ENCODE measurements around the gene ANKRD10. TPM values are rescaled to one million over a fixed set of nuclear protein-coding genes. Genes with fewer than 3 reads are reported as not detected.

ANKRD10 gene
- total and polyA plus RNA-seq, 10 of the 15 experiments (the other 5 are each of a cell fraction or from before 2014, with no cell fraction given): 47.1 to 199 (median 97.2) TPM

DNA sequence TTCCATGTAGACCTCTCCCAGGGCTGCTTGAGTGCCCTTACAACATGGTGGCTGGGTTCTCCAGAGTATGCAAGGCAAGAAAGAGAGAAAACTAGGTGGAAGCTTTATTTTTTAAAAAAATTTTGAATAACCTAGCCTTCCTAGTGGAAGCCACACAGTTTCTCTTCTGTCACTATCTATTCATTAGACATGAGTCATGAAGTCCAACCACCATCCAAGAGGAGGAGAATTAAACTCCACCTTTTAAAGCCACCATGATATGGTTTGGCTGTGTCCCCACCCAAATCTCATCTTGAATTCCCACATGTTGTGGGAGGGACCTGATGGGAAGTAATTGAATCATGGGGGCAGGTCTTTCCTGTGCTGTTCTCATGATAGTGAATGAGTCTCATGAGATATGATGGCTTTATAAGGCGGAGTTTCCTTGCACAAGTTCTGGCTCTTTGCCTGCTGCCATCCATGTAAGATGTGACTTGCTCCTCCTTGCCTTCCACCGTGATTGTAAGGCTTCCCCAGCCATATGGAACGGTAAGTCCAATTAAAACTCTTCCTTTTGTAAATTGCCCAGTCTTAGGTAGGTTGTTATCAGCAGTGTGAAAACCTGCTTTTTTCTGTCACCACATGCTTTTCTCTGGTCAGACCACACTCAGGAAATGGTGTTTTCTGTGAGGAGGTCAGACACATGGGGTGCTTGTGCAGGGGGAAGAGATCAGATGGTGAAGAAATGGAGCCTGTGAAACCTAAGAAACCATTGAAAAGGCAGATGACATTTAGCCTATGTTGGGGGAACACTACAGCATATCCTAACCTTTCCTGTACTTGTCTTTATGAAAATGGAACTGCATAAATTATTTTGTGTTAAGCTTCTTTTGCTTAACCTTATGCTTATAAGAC, 57.7 kb downstream of the ANKRD10 start:
- SMC1A ChIA-PET (ENCODE audit: uncharacterized antibody, unreplicated experiment): no interaction called here
- in situ Hi-C loops (cut with MboI): no loop called here
- DNase-seq (ENCODE audit: low read depth, low spot score): no peak

DNA sequence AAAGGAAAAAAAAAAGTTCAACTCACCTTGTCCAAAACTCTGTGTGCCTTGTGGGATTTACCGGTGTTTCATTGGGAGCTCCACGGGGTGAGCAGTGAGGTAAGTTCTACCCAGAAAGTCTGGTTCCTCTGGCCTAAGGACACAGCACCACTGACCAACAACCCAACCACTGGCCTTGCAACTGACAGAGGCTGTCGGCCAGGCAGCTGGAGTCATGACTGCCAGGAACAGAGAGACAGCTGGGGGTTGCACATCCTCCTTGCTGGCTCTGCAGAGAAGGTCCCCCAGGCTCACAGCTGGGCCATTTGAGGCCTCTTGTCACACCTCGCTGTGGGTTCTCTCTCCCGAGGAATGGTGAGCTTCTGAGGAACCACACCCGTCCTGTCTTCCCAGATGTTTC, 59.5 kb downstream of the ANKRD10 start:
- H3K4me1 ChIP-seq (ENCODE audit: control insufficient read depth, insufficient read depth, low read length): peaks cover 3% of the 10 kb centered on the region; the same call in 1 of the 2 replicates
- ATAC-seq: no peak
- intact Hi-C loops (cut with micrococcal nuclease; ENCODE audit: unreplicated experiment): no loop called here
- RAD21 ChIA-PET (ENCODE audit: unreplicated experiment): no interaction called here
- no peaks in the 10 kb centered on the region for H3K79me2 ChIP-seq (ENCODE audit: control insufficient read depth, insufficient read depth, low read length)
- no peaks in the 10 kb centered on the region; a peak in 1 of 4 replicates for H3K27me3 ChIP-seq (replicated peaks in 1 of 2; ENCODE audit: control insufficient read depth in 2 of 2, insufficient read depth in 2 of 2, low read length in 1 of 2)
- no peak overlapping the region for H3K27ac ChIP-seq (ENCODE audit: control insufficient read depth, insufficient read depth)
- no peaks in the 10 kb centered on the region for H4K20me1 ChIP-seq (ENCODE audit: control insufficient read depth, insufficient read depth)
- WGBS (ENCODE audit: insufficient coverage, insufficient replicate concordance, low lambda C conversion rate, missing lambda C conversion rate): 42% methylated on average over 6 of the region's 6 CpGs
- no peak overlapping the region for H2AFZ ChIP-seq (ENCODE audit: control insufficient read depth, low read depth, low read length)
- no peak overlapping the region for H3K9ac ChIP-seq (ENCODE audit: control insufficient read depth, insufficient read depth, low read length)
- no peaks in the 10 kb centered on the region for H3K36me3 ChIP-seq (ENCODE audit: control insufficient read depth in 2 of 2, insufficient read depth in 2 of 2, low read length in 1 of 2)
- peaks cover 4% of the 10 kb centered on the region; the same call in 1 of the 3 replicates for H3K9me3 ChIP-seq (replicated peaks; ENCODE audit: control insufficient read depth, insufficient read depth, low read length)
- FAIRE-seq: no peak
- CTCF ChIA-PET: no interaction called here
- SMC1A ChIA-PET (ENCODE audit: uncharacterized antibody, unreplicated experiment): interaction anchor here (0.9 kb wide), 1 partner anchor 15 kb away, joined by 3 read pairs; no protein-coding TSS in a partner anchor
- BruUV-seq (replicated peaks): no TSS peak
- no peak for DNase-seq (ENCODE audit: low read depth, low spot score)
- in situ Hi-C loops (cut with MboI): no loop called here
- no peak overlapping the region for H3K4me3 ChIP-seq
- POLR2A ChIA-PET: no interaction called here
- no peak overlapping the region for H3K4me2 ChIP-seq (ENCODE audit: control insufficient read depth, insufficient read depth)
- TF ChIP-seq ZNF274 (IDR thresholded peaks at IDR 0.05; ENCODE audit: insufficient read depth, insufficient read length) (no peak), SPI1 (IDR thresholded peaks at IDR 0.05; ENCODE audit: borderline replicate concordance, insufficient read depth, low read depth, low read length) (no peak), SREBF1 (IDR thresholded peaks at IDR 0.05; ENCODE audit: low read length) (no peak), ZSCAN29 (IDR thresholded peaks at IDR 0.05) (no peak), ATF7 (IDR thresholded peaks at IDR 0.05; ENCODE audit: low read depth) (no peak), NR2F1 (conservative IDR thresholded peaks at IDR 0.05) (no peak), ZNF217 (IDR thresholded peaks at IDR 0.05) (no peak), WRNIP1 (IDR thresholded peaks at IDR 0.05; ENCODE audit: borderline replicate concordance, low read depth, low read length) (no peak), ESRRA (IDR thresholded peaks at IDR 0.05; ENCODE audit: low read length) (no peak), DPF2 (IDR thresholded peaks at IDR 0.05) (no peak), PML (IDR thresholded peaks at IDR 0.05; ENCODE audit: low read length) (no peak), MTA2 (IDR thresholded peaks at IDR 0.05; ENCODE audit: low read depth) (no peak), RAD21 (IDR thresholded peaks at IDR 0.05; ENCODE audit: insufficient read depth, low read depth, low read length) (no peak), NFIC (IDR thresholded peaks at IDR 0.05; ENCODE audit: low read depth, low read length) (no peak), CHD4 (IDR thresholded peaks at IDR 0.05) (no peak)
- TF ChIP-seq, protein P1, sequence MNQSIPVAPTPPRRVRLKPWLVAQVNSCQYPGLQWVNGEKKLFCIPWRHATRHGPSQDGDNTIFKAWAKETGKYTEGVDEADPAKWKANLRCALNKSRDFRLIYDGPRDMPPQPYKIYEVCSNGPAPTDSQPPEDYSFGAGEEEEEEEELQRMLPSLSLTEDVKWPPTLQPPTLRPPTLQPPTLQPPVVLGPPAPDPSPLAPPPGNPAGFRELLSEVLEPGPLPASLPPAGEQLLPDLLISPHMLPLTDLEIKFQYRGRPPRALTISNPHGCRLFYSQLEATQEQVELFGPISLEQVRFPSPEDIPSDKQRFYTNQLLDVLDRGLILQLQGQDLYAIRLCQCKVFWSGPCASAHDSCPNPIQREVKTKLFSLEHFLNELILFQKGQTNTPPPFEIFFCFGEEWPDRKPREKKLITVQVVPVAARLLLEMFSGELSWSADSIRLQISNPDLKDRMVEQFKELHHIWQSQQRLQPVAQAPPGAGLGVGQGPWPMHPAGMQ (IDR thresholded peaks at IDR 0.05; ENCODE audit: borderline replicate concordance): no peak

More for the DNA sequence above, 57.7 kb downstream of the ANKRD10 start:
- no TSS peak for BruUV-seq (replicated peaks)
- H2AFZ ChIP-seq (ENCODE audit: control insufficient read depth, low read depth, low read length): no peak overlapping the region
- ChIA-PET RAD21 (ENCODE audit: unreplicated experiment) (no interaction called here), POLR2A (no interaction called here), CTCF (no interaction called here)
- H3K4me3 ChIP-seq: no peak overlapping the region
- WGBS (ENCODE audit: insufficient coverage, insufficient replicate concordance, low lambda C conversion rate, missing lambda C conversion rate): 54% methylated on average over 3 of the region's 3 CpGs
- no peaks in the 10 kb centered on the region for H3K36me3 ChIP-seq (ENCODE audit: control insufficient read depth in 2 of 2, insufficient read depth in 2 of 2, low read length in 1 of 2)
- H3K9ac ChIP-seq (ENCODE audit: control insufficient read depth, insufficient read depth, low read length): no peak overlapping the region
- H3K4me1 ChIP-seq (ENCODE audit: control insufficient read depth, insufficient read depth, low read length): peaks cover 3% of the 10 kb centered on the region; the same call in 1 of the 2 replicates
- FAIRE-seq (no peak), ATAC-seq (peak; percentile 42)
- no peak overlapping the region for H3K4me2 ChIP-seq (ENCODE audit: control insufficient read depth, insufficient read depth)
- intact Hi-C loops (cut with micrococcal nuclease; ENCODE audit: unreplicated experiment): no loop called here
- no peaks in the 10 kb centered on the region for H4K20me1 ChIP-seq (ENCODE audit: control insufficient read depth, insufficient read depth)
- H3K27me3 ChIP-seq (replicated peaks in 1 of 2; ENCODE audit: control insufficient read depth in 2 of 2, insufficient read depth in 2 of 2, low read length in 1 of 2): no peaks in the 10 kb centered on the region; a peak in 1 of 4 replicates
- TF ChIP-seq RUNX3 (IDR thresholded peaks at IDR 0.05; ENCODE audit: low read length) (peak; percentile 36; the same call in 1 of the 2 replicates), NRF1 (conservative IDR thresholded peaks at IDR 0.05; ENCODE audit: low read depth, low read length) (no peak)
- no peak overlapping the region for H3K27ac ChIP-seq (ENCODE audit: control insufficient read depth, insufficient read depth)
- peaks cover 4% of the 10 kb centered on the region; the same call in 1 of the 3 replicates for H3K9me3 ChIP-seq (replicated peaks; ENCODE audit: control insufficient read depth, insufficient read depth, low read length)
- H3K79me2 ChIP-seq (ENCODE audit: control insufficient read depth, insufficient read depth, low read length): no peaks in the 10 kb centered on the region
